HEK293 (cell line): ENCODE results near the gene KRTAP10-6.
"Not testable (repeated sequence)": the region's sequence is repeated elsewhere in the genome, so short reads cannot be mapped to it uniquely, and the experiment has no call there.

ENCODE experiments used
- CTCF ChIA-PET: fragments of 350-600 bp; formaldehyde crosslinking; extraction: SDS; loops from one replicate; lab custom pipeline; 2021; ENCODE audit warnings: antibody characterized with exemption; lab: Yijun Ruan, JAX
- POLR2A ChIA-PET: fragments of 300-600 bp; formaldehyde crosslinking; extraction: SDS; loops from one replicate; lab custom pipeline; 2020; ENCODE audit warnings: antibody characterized with exemption, inconsistent platforms; lab: Yijun Ruan, JAX
- H3K27ac ChIP-seq: fragments of 200-500 bp; sonication (Bioruptor generic); 2 replicates; pipeline ENCODE4 v1.5.1; 2014; ENCODE audit warnings: low read depth, low read length, control low read depth, inconsistent platforms; ENCODE audit errors: extremely low read depth
- H3K36me3 ChIP-seq, 2 experiments: fragments of 200-500 bp in 1 of 2; sonication (Bioruptor generic) in 1 of 2; 1 replicate in 1 of 2; 2 replicates in 1 of 2; pipeline ENCODE4 v1.5.1; 2014 to 2017; ENCODE audit warnings: inconsistent platforms in 2 of 2, low read length in 2 of 2; ENCODE audit not compliant: control insufficient read depth in 2 of 2, insufficient read depth in 1 of 2
- H3K4me1 ChIP-seq: fragments of 200-500 bp; sonication (Bioruptor generic); 2 replicates; pipeline ENCODE4 v1.5.1; 2014; ENCODE audit warnings: mild to moderate bottlenecking, low read length, inconsistent platforms; ENCODE audit not compliant: control insufficient read depth, insufficient read depth
- H3K4me3 ChIP-seq: 2 replicates; pipeline ENCODE4 v1.5.1; 2011; ENCODE audit warnings: low read depth, mild to moderate bottlenecking, control low read depth, low read length, moderate library complexity
- H3K9me3 ChIP-seq: fragments of 200-500 bp; sonication (Bioruptor generic); 2 replicates; pipeline ENCODE4 v1.5.1; 2014; ENCODE audit warnings: low read depth, low read length, inconsistent platforms; ENCODE audit not compliant: control insufficient read depth, insufficient read depth
- FEZF1 ChIP-seq: fragments of 450-650 bp; formaldehyde crosslinking; IDR thresholded peaks from 2 replicates; pipeline ENCODE4 v1.5.1; 2016; ENCODE audit warnings: missing biosample characterization, missing genetic modification characterization
- GLI2 ChIP-seq: fragments of 450-650 bp; formaldehyde crosslinking; IDR thresholded peaks from 2 replicates; pipeline ENCODE4; 2017; ENCODE audit warnings: missing biosample characterization, missing genetic modification characterization, low read depth, borderline replicate concordance
- KLF1 ChIP-seq: fragments of 450-650 bp; formaldehyde crosslinking; IDR thresholded peaks from 2 replicates; pipeline ENCODE4 v1.5.1; 2016; ENCODE audit warnings: missing biosample characterization, missing genetic modification characterization
- OVOL3 ChIP-seq: fragments of 450-650 bp; formaldehyde crosslinking; IDR thresholded peaks from 2 replicates; pipeline ENCODE4 v1.5.1; 2016; ENCODE audit warnings: missing biosample characterization, missing genetic modification characterization
- SCRT1 ChIP-seq: fragments of 450-650 bp; formaldehyde crosslinking; IDR thresholded peaks from 2 replicates; pipeline ENCODE4 v1.5.1; 2016; ENCODE audit warnings: missing biosample characterization, missing genetic modification characterization, borderline replicate concordance
- SETDB1 ChIP-seq: IDR thresholded peaks from one replicate; pipeline ENCODE4 v1.6.1; 2017; ENCODE audit warnings: mild to moderate bottlenecking, low read length, moderate library complexity, mixed read lengths; ENCODE audit not compliant: insufficient read length
- YY2 ChIP-seq: fragments of 450-650 bp; formaldehyde crosslinking; IDR thresholded peaks from 2 replicates; pipeline ENCODE4 v1.5.1; 2016; ENCODE audit warnings: missing biosample characterization, missing genetic modification characterization
- ZBTB48 ChIP-seq: fragments of 450-650 bp; formaldehyde crosslinking; IDR thresholded peaks from 2 replicates; pipeline ENCODE4 v1.5.1; 2016; ENCODE audit warnings: missing biosample characterization, missing genetic modification characterization
- ZIC2 ChIP-seq: fragments of 450-650 bp; formaldehyde crosslinking; IDR thresholded peaks from 2 replicates; pipeline ENCODE4 v1.5.1; 2016; ENCODE audit warnings: missing biosample characterization, missing genetic modification characterization
- ZNF140 ChIP-seq: fragments of 450-650 bp; formaldehyde crosslinking; IDR thresholded peaks from 2 replicates; pipeline ENCODE4 v1.5.1; 2016; ENCODE audit warnings: missing biosample characterization, missing genetic modification characterization
- ZNF24 ChIP-seq: fragments of 450-650 bp; formaldehyde crosslinking; IDR thresholded peaks from 2 replicates; pipeline ENCODE4 v1.5.1; 2016; ENCODE audit warnings: missing biosample characterization, missing genetic modification characterization
- ZNF394 ChIP-seq: fragments of 450-650 bp; formaldehyde crosslinking; IDR thresholded peaks from 2 replicates; pipeline ENCODE4 v1.5.1; 2016; ENCODE audit warnings: missing biosample characterization, missing genetic modification characterization, mild to moderate bottlenecking, moderate library complexity, borderline replicate concordance
- ZNF416 ChIP-seq: fragments of 450-650 bp; formaldehyde crosslinking; IDR thresholded peaks from 2 replicates; pipeline ENCODE4 v1.5.1; 2016; ENCODE audit warnings: missing biosample characterization, missing genetic modification characterization
- ZNF510 ChIP-seq: fragments of 450-650 bp; formaldehyde crosslinking; IDR thresholded peaks from 2 replicates; pipeline ENCODE4 v1.5.1; 2018; ENCODE audit warnings: mild to moderate bottlenecking, missing genetic modification characterization, missing biosample characterization; ENCODE audit not compliant: insufficient replicate concordance
- ZNF521 ChIP-seq: fragments of 450-650 bp; formaldehyde crosslinking; IDR thresholded peaks from 2 replicates; pipeline ENCODE4 v1.5.1; 2017; ENCODE audit warnings: missing biosample characterization, mild to moderate bottlenecking, missing genetic modification characterization
- ZNF548 ChIP-seq: fragments of 450-650 bp; formaldehyde crosslinking; IDR thresholded peaks from 2 replicates; pipeline ENCODE4 v1.5.1; 2016; ENCODE audit warnings: missing biosample characterization, missing genetic modification characterization
- ZNF561 ChIP-seq: fragments of 450-650 bp; IDR thresholded peaks from 2 replicates; pipeline ENCODE4 v1.5.1; 2018; ENCODE audit warnings: missing biosample characterization, missing genetic modification characterization, borderline replicate concordance
- TF ChIP-seq, protein P1 (sequence below): fragments of 450-650 bp; formaldehyde crosslinking; IDR thresholded peaks from 2 replicates; pipeline ENCODE4 v1.5.1; 2016; ENCODE audit warnings: missing biosample characterization, missing genetic modification characterization, low read depth
- TF ChIP-seq, protein P2 (sequence below): fragments of 450-650 bp; formaldehyde crosslinking; IDR thresholded peaks from 2 replicates; pipeline ENCODE4; 2016; ENCODE audit warnings: missing biosample characterization, missing genetic modification characterization
- TF ChIP-seq, protein P3 (sequence below): fragments of 450-650 bp; formaldehyde crosslinking; IDR thresholded peaks from 2 replicates; pipeline ENCODE4 v1.5.1; 2016; ENCODE audit warnings: missing biosample characterization, missing genetic modification characterization

The KRTAP10-6 gene

DNA sequence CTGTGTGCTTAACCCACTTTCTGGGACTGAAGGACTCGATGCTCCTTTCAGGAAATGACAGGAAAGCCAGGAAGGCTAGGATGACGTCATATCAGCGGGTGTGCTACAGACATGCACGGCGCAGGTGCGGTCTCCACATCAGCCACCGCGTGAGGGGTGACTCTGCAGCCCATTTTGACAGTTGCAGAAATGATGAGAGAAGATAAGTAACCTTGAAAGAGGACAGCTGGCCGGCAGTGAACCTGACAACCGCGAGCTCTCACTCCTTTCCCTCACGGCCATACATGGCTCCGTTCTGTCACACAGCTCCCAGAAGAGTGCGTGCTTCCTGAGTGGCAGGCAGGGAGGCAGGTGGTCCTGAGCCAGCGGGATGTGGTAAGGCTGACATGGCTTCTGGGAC, 10.2 kb downstream of the KRTAP10-6 start:
- no peak overlapping the region for H3K4me3 ChIP-seq
- H3K4me1 ChIP-seq: no peaks in the 10 kb centered on the region
- no peak overlapping the region for H3K27ac ChIP-seq
- POLR2A ChIA-PET: no interaction called here
- no peak for TF ChIP-seq ZNF394 (tag by site-specific recombination)
- TF ChIP-seq, protein P1, sequence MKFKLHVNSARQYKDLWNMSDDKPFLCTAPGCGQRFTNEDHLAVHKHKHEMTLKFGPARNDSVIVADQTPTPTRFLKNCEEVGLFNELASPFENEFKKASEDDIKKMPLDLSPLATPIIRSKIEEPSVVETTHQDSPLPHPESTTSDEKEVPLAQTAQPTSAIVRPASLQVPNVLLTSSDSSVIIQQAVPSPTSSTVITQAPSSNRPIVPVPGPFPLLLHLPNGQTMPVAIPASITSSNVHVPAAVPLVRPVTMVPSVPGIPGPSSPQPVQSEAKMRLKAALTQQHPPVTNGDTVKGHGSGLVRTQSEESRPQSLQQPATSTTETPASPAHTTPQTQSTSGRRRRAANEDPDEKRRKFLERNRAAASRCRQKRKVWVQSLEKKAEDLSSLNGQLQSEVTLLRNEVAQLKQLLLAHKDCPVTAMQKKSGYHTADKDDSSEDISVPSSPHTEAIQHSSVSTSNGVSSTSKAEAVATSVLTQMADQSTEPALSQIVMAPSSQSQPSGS: 0 out of 2 replicates have a peak, but pooled peaks have one; percentile 16
- CTCF ChIA-PET: no interaction called here
- H3K36me3 ChIP-seq: no peaks in the 10 kb centered on the region
- H3K9me3 ChIP-seq: peaks cover 2% of the 10 kb centered on the region; the same call in 1 of the 2 replicates

DNA sequence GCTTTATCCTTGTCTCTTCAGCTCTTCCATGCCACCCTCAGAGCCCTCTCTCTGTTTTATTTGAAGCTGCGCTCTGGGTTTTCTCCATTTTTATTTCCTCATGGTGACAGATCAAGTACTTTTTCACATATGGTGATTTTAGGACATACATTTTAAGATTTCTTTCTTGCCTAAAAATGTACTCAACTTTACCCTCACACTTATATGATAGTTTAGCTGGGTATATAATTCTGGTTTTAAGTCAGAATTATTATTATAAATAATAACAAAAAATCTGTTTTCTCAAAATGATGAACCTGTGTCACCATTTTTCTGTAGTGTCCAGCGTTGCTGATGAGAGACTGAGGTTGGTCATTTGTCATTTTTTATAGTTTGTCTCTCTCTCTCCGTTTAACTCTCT, 11.1 kb downstream of the KRTAP10-6 start:
- TF ChIP-seq SETDB1: peak; percentile 46
- TF ChIP-seq ZNF561: no peak
- peak; percentile 15 for TF ChIP-seq ZNF510 (tag by site-specific recombination)
- TF ChIP-seq, protein P2, sequence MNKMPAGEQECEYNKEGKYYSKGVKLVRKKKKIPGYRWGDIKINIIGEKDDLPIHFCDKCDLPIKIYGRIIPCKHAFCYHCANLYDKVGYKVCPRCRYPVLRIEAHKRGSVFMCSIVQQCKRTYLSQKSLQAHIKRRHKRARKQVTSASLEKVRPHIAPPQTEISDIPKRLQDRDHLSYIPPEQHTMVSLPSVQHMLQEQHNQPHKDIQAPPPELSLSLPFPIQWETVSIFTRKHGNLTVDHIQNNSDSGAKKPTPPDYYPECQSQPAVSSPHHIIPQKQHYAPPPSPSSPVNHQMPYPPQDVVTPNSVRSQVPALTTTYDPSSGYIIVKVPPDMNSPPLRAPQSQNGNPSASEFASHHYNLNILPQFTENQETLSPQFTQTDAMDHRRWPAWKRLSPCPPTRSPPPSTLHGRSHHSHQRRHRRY (tag by site-specific recombination): no peak
- Histone ChIP-seq H3K27ac (no peak overlapping the region), H3K36me3 (no peaks in the 10 kb centered on the region), H3K4me3 (no peak overlapping the region), H3K4me1 (no peaks in the 10 kb centered on the region), H3K9me3 (peaks cover 2% of the 10 kb centered on the region; the same call in 1 of the 2 replicates)
- ChIA-PET POLR2A (interaction anchor here (0.5 kb wide), 1 partner anchor 8 kb away, joined by 3 read pairs; no protein-coding TSS in a partner anchor), CTCF (interaction anchor here (1.1 kb wide), 1 partner anchor 212 kb away, joined by 4 read pairs; no protein-coding TSS in a partner anchor)

DNA sequence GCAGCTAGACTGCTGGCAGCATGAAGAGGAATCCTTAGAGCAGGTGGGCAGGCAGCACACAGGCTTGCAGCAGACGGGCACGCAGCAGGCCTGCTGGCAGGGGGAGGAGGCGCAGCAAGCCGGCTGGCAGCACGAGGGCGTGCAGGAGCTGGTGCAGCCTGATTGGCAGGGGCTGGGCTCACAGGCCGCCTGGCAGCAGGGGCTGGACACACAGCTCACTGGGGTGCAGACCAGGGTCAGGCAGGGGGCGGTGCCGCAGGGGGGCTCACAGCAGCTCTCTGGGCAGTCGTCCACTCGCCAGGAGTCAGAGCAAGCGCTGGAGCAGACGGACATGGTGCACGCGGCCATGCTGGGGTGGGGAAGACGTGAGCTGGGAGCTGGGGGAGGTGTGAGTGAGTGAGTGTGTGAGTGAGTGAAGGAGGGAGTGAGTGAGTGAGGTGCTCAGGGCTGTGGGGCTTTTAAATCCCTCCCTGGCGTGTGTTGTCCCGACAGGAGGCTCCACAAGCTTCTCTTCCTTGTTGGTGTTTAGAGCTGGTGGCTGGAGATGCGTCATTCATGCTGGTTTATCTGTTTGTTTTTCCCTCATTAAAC, 12.0 kb downstream of the KRTAP10-6 start, which contains the start of gene KRTAP10-5:
TSS of gene KRTAP10-5 (minus strand) at position 374 of the 591 bp plus-strand sequence. CDS start at position 348, 26 bp downstream.
- H3K9me3 ChIP-seq, H3K36me3 ChIP-seq, H3K4me3 ChIP-seq, POLR2A ChIA-PET, H3K4me1 ChIP-seq, H3K27ac ChIP-seq: not testable (repeated sequence)
- TF ChIP-seq ZIC2 (tag by site-specific recombination): peak; percentile 76
- CTCF ChIA-PET: interaction anchor here (0.6 to 1.1 kb wide), 2 partner anchors 213 to 549 kb away, joined by 4 to 5 read pairs; no protein-coding TSS in a partner anchor

DNA sequence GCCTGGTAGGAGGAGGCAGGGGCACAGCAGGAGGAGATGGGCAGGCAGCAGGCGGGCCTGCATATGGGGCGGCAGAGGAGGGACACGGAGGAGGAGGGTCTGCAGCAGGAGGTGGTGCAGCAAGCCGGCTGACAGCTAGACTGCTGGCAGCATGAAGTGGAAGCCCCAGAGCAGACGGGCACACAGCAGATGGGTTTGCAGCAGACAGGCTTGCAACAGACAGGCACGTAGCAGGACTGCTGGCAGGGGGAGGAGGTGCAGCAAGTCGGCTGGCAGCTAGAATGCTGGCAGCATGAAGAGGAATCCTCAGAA, 12.5 kb downstream of the KRTAP10-6 start:
- no peaks in the 10 kb centered on the region for H3K9me3 ChIP-seq
- H3K36me3 ChIP-seq: no peaks in the 10 kb centered on the region
- H3K27ac ChIP-seq: no peak overlapping the region
- no peaks in the 10 kb centered on the region for H3K4me1 ChIP-seq
- POLR2A ChIA-PET: no interaction called here
- TF ChIP-seq SCRT1 (no peak), GLI2 (tag by site-specific recombination) (no peak), ZBTB48 (no peak), ZNF548 (tag by site-specific recombination) (no peak), ZNF521 (no peak), FEZF1 (tag by site-specific recombination) (no peak), KLF1 (tag by site-specific recombination) (no peak), ZNF140 (tag by site-specific recombination) (no peak), ZNF24 (tag by site-specific recombination) (no peak), OVOL3 (tag by site-specific recombination) (no peak), YY2 (tag by site-specific recombination) (no peak), ZNF416 (tag by site-specific recombination) (no peak)
- TF ChIP-seq, protein P3, sequence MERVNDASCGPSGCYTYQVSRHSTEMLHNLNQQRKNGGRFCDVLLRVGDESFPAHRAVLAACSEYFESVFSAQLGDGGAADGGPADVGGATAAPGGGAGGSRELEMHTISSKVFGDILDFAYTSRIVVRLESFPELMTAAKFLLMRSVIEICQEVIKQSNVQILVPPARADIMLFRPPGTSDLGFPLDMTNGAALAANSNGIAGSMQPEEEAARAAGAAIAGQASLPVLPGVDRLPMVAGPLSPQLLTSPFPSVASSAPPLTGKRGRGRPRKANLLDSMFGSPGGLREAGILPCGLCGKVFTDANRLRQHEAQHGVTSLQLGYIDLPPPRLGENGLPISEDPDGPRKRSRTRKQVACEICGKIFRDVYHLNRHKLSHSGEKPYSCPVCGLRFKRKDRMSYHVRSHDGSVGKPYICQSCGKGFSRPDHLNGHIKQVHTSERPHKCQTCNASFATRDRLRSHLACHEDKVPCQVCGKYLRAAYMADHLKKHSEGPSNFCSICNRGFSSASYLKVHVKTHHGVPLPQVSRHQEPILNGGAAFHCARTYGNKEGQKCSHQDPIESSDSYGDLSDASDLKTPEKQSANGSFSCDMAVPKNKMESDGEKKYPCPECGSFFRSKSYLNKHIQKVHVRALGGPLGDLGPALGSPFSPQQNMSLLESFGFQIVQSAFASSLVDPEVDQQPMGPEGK (tag by site-specific recombination): no peak
- TF ChIP-seq, all 188 proteins: peak for 0
- no peak overlapping the region for H3K4me3 ChIP-seq
- CTCF ChIA-PET: interaction anchor here (0.6 kb wide), 1 partner anchor 550 kb away, joined by 5 read pairs; no protein-coding TSS in a partner anchor
